ENCODE measurements around the gene NOSIP.

DNA sequence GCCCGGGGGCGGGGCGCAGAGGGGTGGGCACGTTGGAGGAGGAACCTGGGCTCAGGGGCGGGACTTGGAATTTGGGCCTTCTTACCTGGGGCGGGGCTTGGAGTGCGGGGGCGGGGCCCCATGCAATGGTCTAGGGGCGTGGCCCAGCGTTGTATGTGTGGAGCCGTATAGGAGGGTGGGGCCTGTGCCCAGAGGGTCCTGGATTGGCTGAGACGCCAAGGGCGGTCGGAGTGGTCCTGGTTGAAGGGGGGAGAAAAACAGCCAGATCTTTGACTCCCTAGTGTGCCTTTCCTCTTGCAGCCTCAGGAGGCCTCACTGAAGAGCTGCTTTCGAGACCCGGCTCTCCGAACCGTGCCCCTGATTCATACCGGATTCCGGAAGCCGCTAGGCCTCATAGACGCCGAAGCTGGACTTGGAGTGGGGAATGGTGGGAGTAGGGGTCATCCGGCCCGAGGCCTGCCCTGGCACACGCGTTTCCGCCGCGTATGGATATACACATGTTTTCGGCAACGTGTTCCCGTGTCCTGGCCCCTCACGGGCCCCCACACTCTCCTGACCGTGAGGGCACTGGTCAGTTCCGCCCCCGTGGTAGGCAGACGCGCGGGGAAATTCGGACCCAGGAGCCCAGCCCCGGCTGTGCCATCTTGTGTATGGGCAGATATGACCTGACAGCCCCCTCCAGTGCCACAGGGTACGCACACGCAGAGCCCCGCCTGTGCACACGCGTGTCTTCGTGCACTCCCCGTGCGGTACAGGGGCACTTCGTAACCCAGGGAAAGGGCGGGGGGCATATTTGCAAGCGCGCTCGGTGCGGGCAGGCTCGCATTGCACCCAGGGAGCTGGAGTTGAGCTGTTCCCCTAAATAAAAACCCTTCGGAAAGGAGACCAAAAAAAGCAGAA lies 10.0 kb upstream of the NOSIP start:
- TF ChIP-seq E2F1 (CRISPR knock-in tag; IDR thresholded peaks at IDR 0.05) (no peak), SP1 (CRISPR knock-in tag; conservative IDR thresholded peaks at IDR 0.05) (peak; percentile 79), FOXK1 (CRISPR knock-in tag; IDR thresholded peaks at IDR 0.05) (peak; percentile 59), NR1H2 (CRISPR knock-in tag; IDR thresholded peaks at IDR 0.05) (no peak), ZNF263 (CRISPR knock-in tag; IDR thresholded peaks at IDR 0.05; ENCODE audit: low read depth) (0 out of 2 replicates have a peak, but pooled peaks have one; percentile 23)
- TF ChIP-seq, protein P1, sequence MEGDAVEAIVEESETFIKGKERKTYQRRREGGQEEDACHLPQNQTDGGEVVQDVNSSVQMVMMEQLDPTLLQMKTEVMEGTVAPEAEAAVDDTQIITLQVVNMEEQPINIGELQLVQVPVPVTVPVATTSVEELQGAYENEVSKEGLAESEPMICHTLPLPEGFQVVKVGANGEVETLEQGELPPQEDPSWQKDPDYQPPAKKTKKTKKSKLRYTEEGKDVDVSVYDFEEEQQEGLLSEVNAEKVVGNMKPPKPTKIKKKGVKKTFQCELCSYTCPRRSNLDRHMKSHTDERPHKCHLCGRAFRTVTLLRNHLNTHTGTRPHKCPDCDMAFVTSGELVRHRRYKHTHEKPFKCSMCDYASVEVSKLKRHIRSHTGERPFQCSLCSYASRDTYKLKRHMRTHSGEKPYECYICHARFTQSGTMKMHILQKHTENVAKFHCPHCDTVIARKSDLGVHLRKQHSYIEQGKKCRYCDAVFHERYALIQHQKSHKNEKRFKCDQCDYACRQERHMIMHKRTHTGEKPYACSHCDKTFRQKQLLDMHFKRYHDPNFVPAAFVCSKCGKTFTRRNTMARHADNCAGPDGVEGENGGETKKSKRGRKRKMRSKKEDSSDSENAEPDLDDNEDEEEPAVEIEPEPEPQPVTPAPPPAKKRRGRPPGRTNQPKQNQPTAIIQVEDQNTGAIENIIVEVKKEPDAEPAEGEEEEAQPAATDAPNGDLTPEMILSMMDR (IDR thresholded peaks at IDR 0.05): no peak
